Esophagus muscularis mucosa (tissue), 4 donors: ENCODE data around the gene RBBP9. TPM values are rescaled to one million over a fixed set of nuclear protein-coding genes. Genes with fewer than 3 reads are reported as not detected.
"Not testable (repeated sequence)": the region's sequence is repeated elsewhere in the genome, so short reads cannot be mapped to it uniquely, and the experiment has no call there.

Source experiments
- DNase-seq: peaks from one replicate; pipeline ENCODE4 v3.0.0-alpha.2; 2017; ENCODE audit errors: extremely low spot score
- H3K27ac ChIP-seq, 4 donors: fragments of 200-600 bp; sonication (generic); replicated peaks in 1 of 4; 1 replicate in 3 of 4; 2 replicates in 1 of 4; pipeline ENCODE4 v1.5.1; 2016 to 2019; ENCODE audit warnings: mild to moderate bottlenecking in 1 of 4
- H3K27me3 ChIP-seq, 4 donors: fragments of 200-600 bp; sonication (generic); one replicate each; pipeline versions ENCODE4 v1.5.1 to v1.6.0; 2016 to 2019
- H3K36me3 ChIP-seq, 4 donors: fragments of 200-600 bp; sonication (generic); one replicate each; pipeline ENCODE4 v1.5.1; 2016 to 2019
- H3K4me1 ChIP-seq, 4 donors: fragments of 200-600 bp; sonication (generic); one replicate each; pipeline ENCODE4 v1.5.1; 2016 to 2019
- H3K4me3 ChIP-seq, 4 donors: fragments of 200-600 bp; sonication (generic); 1 replicate in 2 of 4; 2 replicates in 2 of 4; pipeline ENCODE4 v1.5.1; 2016 to 2019; ENCODE audit warnings: mild to moderate bottlenecking in 4 of 4, moderate library complexity in 1 of 4
- H3K9me3 ChIP-seq, 4 donors: fragments of 200-600 bp; sonication (generic); 1 replicate in 3 of 4; 2 replicates in 1 of 4; pipeline ENCODE4 v1.5.1; 2016 to 2019
- CTCF ChIP-seq, 3 experiments: fragments of 200-600 bp in 2 of 3; fragments of 450-650 bp in 1 of 3; sonication (generic) in 2 of 3; IDR thresholded peaks; one replicate each; pipeline ENCODE4 v1.5.1; 2017 to 2019; ENCODE audit warnings: antibody characterized with exemption in 3 of 3, mild to moderate bottlenecking in 2 of 3, moderate library complexity in 1 of 3
- EP300 ChIP-seq: sonication (generic); formaldehyde crosslinking; IDR thresholded peaks from one replicate; pipeline ENCODE4 v1.6.1; 2017; ENCODE audit warnings: antibody characterized with exemption
- POLR2A ChIP-seq: fragments of 450-650 bp; IDR thresholded peaks from one replicate; pipeline ENCODE4 v1.6.1; 2017; ENCODE audit warnings: antibody characterized with exemption, moderate library complexity, mild to moderate bottlenecking, low read depth
- POLR2AphosphoS5 ChIP-seq, 2 donors: sonication (generic); formaldehyde crosslinking; IDR thresholded peaks; one replicate each; pipeline ENCODE4 v1.6.1; 2017; ENCODE audit warnings: antibody characterized with exemption in 2 of 2
- WGBS: methylation state at CpG from one replicate; pipeline ENCODE4 v1.1.5; 2018; 5-methylcytosine and 5-hydroxymethylcytosine counted together
- intact Hi-C: fragments of 100-400 bp; cut with DNase I; formaldehyde crosslinking; loops from one replicate; pipeline ENCODE4 v1.15.1; 2023
- total RNA-seq, 4 donors: library from RNA; depleted of rRNA; stranded (reverse); fragments of >200 nt; gene quantifications; one replicate each; pipeline versions ENCODE4 v1.1.0 to v1.2.1, GENCODE V29; 2016

RBBP9 gene
- total RNA-seq, 4 donors from 2014 or later, result 13.7 to 16.7 (median 15.3) TPM

- H3K36me3 ChIP-seq, result peaks cover 44 to 61% (median 53%) of the 10 kb centered on the region in 4 donors
- H3K27me3 ChIP-seq, result no peaks in the 10 kb centered on the region
- H3K9me3 ChIP-seq, result no peaks in the 10 kb centered on the region
- intact Hi-C loops, result no loop called here
- no peak for TF ChIP-seq CTCF (IDR thresholded peaks at IDR 0.05)
- no peak for TF ChIP-seq EP300
- no peak for TF ChIP-seq POLR2A
- TF ChIP-seq POLR2AphosphoS5 (IDR thresholded peaks at IDR 0.05), result no peak
- H3K27ac ChIP-seq, result no peak overlapping the region
- 91% methylated on average over 2 of the region's 2 CpGs for WGBS
- H3K4me3 ChIP-seq, result no peak overlapping the region
- no peak for DNase-seq
- H3K4me1 ChIP-seq, result no peaks in the 10 kb centered on the region
Measured at GRCh38 chr20:18523066-18523465, 26.0 kb upstream of the RBBP9 start.

DNA sequence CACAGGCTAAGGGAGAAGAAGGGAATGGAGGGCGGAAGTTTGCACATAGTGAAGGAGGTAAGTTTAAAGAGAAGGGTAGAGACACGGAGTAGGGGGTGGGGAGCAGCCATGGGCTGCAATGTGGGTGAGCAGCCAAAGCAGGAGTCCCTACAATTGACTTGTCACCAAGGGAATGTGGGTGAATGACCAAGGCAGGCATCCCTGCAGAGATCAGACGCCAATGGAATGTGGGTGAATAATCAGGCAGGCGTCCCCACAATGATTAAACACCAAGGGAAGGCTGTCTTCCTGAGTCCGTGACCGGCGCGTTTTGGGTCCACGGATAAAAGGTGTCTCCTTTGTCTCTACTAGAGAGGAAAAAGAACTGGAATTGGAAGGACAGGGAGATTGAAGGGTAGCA, 25.0 kb upstream of the RBBP9 start:
- H3K27ac ChIP-seq, intact Hi-C loops, H3K9me3 ChIP-seq, H3K4me3 ChIP-seq, H3K4me1 ChIP-seq, H3K27me3 ChIP-seq, DNase-seq: not testable (repeated sequence)
- WGBS, result 94% methylated on average over 9 of the region's 9 CpGs
- H3K36me3 ChIP-seq, result peaks cover 36 to 57% (median 47%) of the 10 kb centered on the region in 4 donors

- no peak overlapping the region for H3K27ac ChIP-seq
- no peak for DNase-seq
- H3K36me3 ChIP-seq, result peaks cover 19 to 68% (median 44%) of the 10 kb centered on the region in 4 donors
- no peak for TF ChIP-seq POLR2A
- no peak for TF ChIP-seq CTCF (IDR thresholded peaks at IDR 0.05)
- TF ChIP-seq EP300, result no peak
- no peaks in the 10 kb centered on the region for H3K4me1 ChIP-seq
- H3K4me3 ChIP-seq, result no peak overlapping the region
- intact Hi-C loops, result no loop called here
- H3K27me3 ChIP-seq, result no peaks in the 10 kb centered on the region
- H3K9me3 ChIP-seq, result no peaks in the 10 kb centered on the region
Measured at GRCh38 chr20:18515973-18516372, 18.9 kb upstream of the RBBP9 start.

DNA sequence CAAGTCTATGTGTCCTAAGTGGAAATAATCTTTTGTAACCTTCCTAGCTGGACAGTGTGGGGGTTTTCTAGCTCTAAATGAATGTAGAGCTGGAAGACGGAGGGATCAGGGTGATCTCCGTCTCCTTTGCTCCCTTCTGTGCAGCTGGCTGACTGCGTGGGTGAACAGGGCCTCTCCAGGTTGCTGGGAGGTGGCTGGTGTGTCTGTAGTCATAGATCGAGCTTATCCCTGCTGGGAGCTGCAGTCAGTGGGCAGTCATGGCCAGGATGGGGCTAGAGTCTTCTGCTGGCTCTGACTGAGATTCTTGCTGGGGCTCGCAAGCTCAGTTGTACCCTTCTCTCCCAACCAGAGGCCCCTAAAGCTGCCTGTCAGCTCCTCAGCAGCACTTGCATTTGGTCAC, 17.1 kb upstream of the RBBP9 start:
- 91% methylated on average over 4 of the region's 5 CpGs for WGBS
- intact Hi-C loops, result no loop called here
- H3K4me1 ChIP-seq, result peaks cover under 1 to 3% (median under 1%) of the 10 kb centered on the region in 4 donors

DNA sequence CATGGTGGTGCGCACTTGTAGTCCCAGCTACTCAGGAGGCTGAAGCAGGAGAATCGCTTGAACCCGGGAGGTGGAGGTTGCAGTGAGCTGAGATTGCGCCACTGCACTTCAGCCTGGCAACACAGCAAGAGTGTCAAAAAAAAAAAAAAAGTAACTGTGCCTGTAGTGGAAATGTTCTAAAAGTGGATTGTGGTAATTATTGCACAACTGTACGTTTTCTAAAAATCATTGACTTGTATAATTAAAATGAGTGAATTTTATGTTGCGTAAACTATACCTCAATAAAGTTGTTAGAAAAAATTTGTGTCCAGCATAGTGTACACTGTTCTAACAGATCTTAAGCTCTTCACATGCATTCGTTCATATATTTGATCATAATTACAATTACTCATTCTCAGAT, 16.2 kb upstream of the RBBP9 start:
- no peaks in the 10 kb centered on the region for H3K27me3 ChIP-seq
- TF ChIP-seq POLR2AphosphoS5 (IDR thresholded peaks at IDR 0.05) (no peak), EP300 (no peak), POLR2A (no peak), CTCF (IDR thresholded peaks at IDR 0.05) (no peak)
- no peaks in the 10 kb centered on the region for H3K9me3 ChIP-seq
- H3K4me3 ChIP-seq, result no peak overlapping the region
- intact Hi-C loops, result no loop called here
- H3K4me1 ChIP-seq, result peaks cover 10 to 12% (median 10%) of the 10 kb centered on the region in 4 donors
- H3K27ac ChIP-seq, result no peak overlapping the region
- 87% methylated on average over 7 of the region's 7 CpGs for WGBS
- H3K36me3 ChIP-seq, result peaks cover 19 to 77% (median 50%) of the 10 kb centered on the region in 4 donors
- no peak for DNase-seq

More for the DNA sequence above, 17.1 kb upstream of the RBBP9 start:
- Histone ChIP-seq H3K27me3 (no peaks in the 10 kb centered on the region), H3K36me3 (peaks cover 19 to 77% (median 50%) of the 10 kb centered on the region in 4 donors), H3K4me3 (no peak overlapping the region), H3K9me3 (no peaks in the 10 kb centered on the region), H3K27ac (no peak overlapping the region)
- TF ChIP-seq POLR2A (no peak), EP300 (no peak), CTCF (IDR thresholded peaks at IDR 0.05) (no peak), POLR2AphosphoS5 (IDR thresholded peaks at IDR 0.05) (no peak)
- DNase-seq, result no peak
